ENCODE measurements around the gene PUDP.
"Not testable (repeated sequence)": the region's sequence is repeated elsewhere in the genome, so short reads cannot be mapped to it uniquely, and the experiment has no call there.

Gene PUDP

GRCh38 chrX:7147978-7148854 lies at the start of gene PUDP:
Gene PUDP, minus strand, starts transcription at chrX:7148153. Its CDS starts 40 bp downstream, at chrX:7148113.
- Histone ChIP-seq H3K27me3 (ENCODE audit: control insufficient read depth, insufficient read depth, low read length) (no peaks in the 10 kb centered on the region), H3K4me1 (ENCODE audit: control insufficient read depth, insufficient read depth, low read length) (no peaks in the 10 kb centered on the region), H3K27ac (ENCODE audit: low read length) (no peak within 1 kb of the TSS), H3K36me3 (ENCODE audit: control insufficient read depth, insufficient read depth, low read length) (no peaks in the 10 kb centered on the region), H3K4me3 (ENCODE audit: low read length) (peak within 1 kb of the TSS; percentile 100), H3K9me3 (ENCODE audit: control insufficient read depth, insufficient read depth, low read length) (no peaks in the 10 kb centered on the region)
- no CpG with 5 or more reads among the region's 76 CpGs for WGBS (ENCODE audit: insufficient coverage, insufficient read length)
- peak; percentile 25 for DNase-seq (ENCODE audit: low read depth, low spot score)

GRCh38 chrX:7194606-7195005 lies 46.7 kb upstream of the PUDP start:
- H3K4me3 ChIP-seq (ENCODE audit: low read length), result no peak overlapping the region
- H3K9me3 ChIP-seq (ENCODE audit: control insufficient read depth, insufficient read depth, low read length), result no peaks in the 10 kb centered on the region
- no peaks in the 10 kb centered on the region for H3K36me3 ChIP-seq (ENCODE audit: control insufficient read depth, insufficient read depth, low read length)
- H3K27ac ChIP-seq (ENCODE audit: low read length), result no peak overlapping the region
- H3K4me1 ChIP-seq (ENCODE audit: control insufficient read depth, insufficient read depth, low read length), result no peaks in the 10 kb centered on the region; the same call in 1 of the 2 replicates
- no peak for DNase-seq (ENCODE audit: low read depth, low spot score)
- H3K27me3 ChIP-seq (ENCODE audit: control insufficient read depth, insufficient read depth, low read length), result no peaks in the 10 kb centered on the region
- WGBS (ENCODE audit: insufficient coverage, insufficient read length), result no CpG with 5 or more reads among the region's 11 CpGs

- Histone ChIP-seq H3K27ac (ENCODE audit: low read length) (no peak overlapping the region), H3K9me3 (ENCODE audit: control insufficient read depth, insufficient read depth, low read length) (no peaks in the 10 kb centered on the region), H3K4me3 (ENCODE audit: low read length) (no peak overlapping the region), H3K36me3 (ENCODE audit: control insufficient read depth, insufficient read depth, low read length) (no peaks in the 10 kb centered on the region), H3K4me1 (ENCODE audit: control insufficient read depth, insufficient read depth, low read length) (no peaks in the 10 kb centered on the region; the same call in 1 of the 2 replicates), H3K27me3 (ENCODE audit: control insufficient read depth, insufficient read depth, low read length) (no peaks in the 10 kb centered on the region)
- DNase-seq (ENCODE audit: low read depth, low spot score), result no peak
- no CpG with 5 or more reads among the region's 7 CpGs for WGBS (ENCODE audit: insufficient coverage, insufficient read length)
Measured at GRCh38 chrX:7192871-7193270, 44.9 kb upstream of the PUDP start.

- Histone ChIP-seq H3K27ac (ENCODE audit: low read length) (no peak overlapping the region), H3K27me3 (ENCODE audit: control insufficient read depth, insufficient read depth, low read length) (no peaks in the 10 kb centered on the region), H3K36me3 (ENCODE audit: control insufficient read depth, insufficient read depth, low read length) (no peaks in the 10 kb centered on the region), H3K4me1 (ENCODE audit: control insufficient read depth, insufficient read depth, low read length) (no peaks in the 10 kb centered on the region; the same call in 1 of the 2 replicates), H3K9me3 (ENCODE audit: control insufficient read depth, insufficient read depth, low read length) (no peaks in the 10 kb centered on the region), H3K4me3 (ENCODE audit: low read length) (no peak overlapping the region)
- WGBS (ENCODE audit: insufficient coverage, insufficient read length), result no CpG with 5 or more reads among the region's 2 CpGs
- peak; percentile 5 for DNase-seq (ENCODE audit: low read depth, low spot score)
Measured at GRCh38 chrX:7191681-7192110, 43.7 kb upstream of the PUDP start.

GRCh38 chrX:7190157-7190556 lies 42.2 kb upstream of the PUDP start:
- WGBS (ENCODE audit: insufficient coverage, insufficient read length), result no CpG with 5 or more reads among the region's 2 CpGs
- no peaks in the 10 kb centered on the region for H3K36me3 ChIP-seq (ENCODE audit: control insufficient read depth, insufficient read depth, low read length)
- no peak for DNase-seq (ENCODE audit: low read depth, low spot score)
- no peaks in the 10 kb centered on the region for H3K9me3 ChIP-seq (ENCODE audit: control insufficient read depth, insufficient read depth, low read length)
- H3K27me3 ChIP-seq (ENCODE audit: control insufficient read depth, insufficient read depth, low read length), result no peaks in the 10 kb centered on the region
- H3K4me1 ChIP-seq (ENCODE audit: control insufficient read depth, insufficient read depth, low read length), result no peaks in the 10 kb centered on the region; the same call in 1 of the 2 replicates
- no peak overlapping the region for H3K4me3 ChIP-seq (ENCODE audit: low read length)
- H3K27ac ChIP-seq (ENCODE audit: low read length), result no peak overlapping the region

- Histone ChIP-seq H3K9me3 (ENCODE audit: control insufficient read depth, insufficient read depth, low read length) (no peaks in the 10 kb centered on the region), H3K36me3 (ENCODE audit: control insufficient read depth, insufficient read depth, low read length) (no peaks in the 10 kb centered on the region), H3K27ac (ENCODE audit: low read length) (no peak overlapping the region), H3K27me3 (ENCODE audit: control insufficient read depth, insufficient read depth, low read length) (no peaks in the 10 kb centered on the region), H3K4me1 (ENCODE audit: control insufficient read depth, insufficient read depth, low read length) (no peaks in the 10 kb centered on the region; the same call in 1 of the 2 replicates), H3K4me3 (ENCODE audit: low read length) (no peak overlapping the region)
- no peak for DNase-seq (ENCODE audit: low read depth, low spot score)
- WGBS (ENCODE audit: insufficient coverage, insufficient read length), result no CpG with 5 or more reads among the region's 2 CpGs
Measured at GRCh38 chrX:7188672-7189071, 40.7 kb upstream of the PUDP start.

- Histone ChIP-seq H3K36me3 (ENCODE audit: control insufficient read depth, insufficient read depth, low read length) (no peaks in the 10 kb centered on the region), H3K27ac (ENCODE audit: low read length) (no peak overlapping the region), H3K27me3 (ENCODE audit: control insufficient read depth, insufficient read depth, low read length) (no peaks in the 10 kb centered on the region), H3K9me3 (ENCODE audit: control insufficient read depth, insufficient read depth, low read length) (no peaks in the 10 kb centered on the region), H3K4me3 (ENCODE audit: low read length) (no peak overlapping the region), H3K4me1 (ENCODE audit: control insufficient read depth, insufficient read depth, low read length) (no peaks in the 10 kb centered on the region)
- no CpG with 5 or more reads among the region's 3 CpGs for WGBS (ENCODE audit: insufficient coverage, insufficient read length)
- DNase-seq (ENCODE audit: low read depth, low spot score), result no peak
Measured at GRCh38 chrX:7184816-7185215, 36.9 kb upstream of the PUDP start.

- Histone ChIP-seq H3K36me3 (ENCODE audit: control insufficient read depth, insufficient read depth, low read length) (no peaks in the 10 kb centered on the region), H3K27ac (ENCODE audit: low read length) (no peak overlapping the region), H3K27me3 (ENCODE audit: control insufficient read depth, insufficient read depth, low read length) (no peaks in the 10 kb centered on the region), H3K4me3 (ENCODE audit: low read length) (no peak overlapping the region), H3K9me3 (ENCODE audit: control insufficient read depth, insufficient read depth, low read length) (no peaks in the 10 kb centered on the region), H3K4me1 (ENCODE audit: control insufficient read depth, insufficient read depth, low read length) (no peaks in the 10 kb centered on the region)
- no peak for DNase-seq (ENCODE audit: low read depth, low spot score)
- no CpG with 5 or more reads among the region's 2 CpGs for WGBS (ENCODE audit: insufficient coverage, insufficient read length)
Measured at GRCh38 chrX:7179446-7179845, 31.5 kb upstream of the PUDP start.

- WGBS (ENCODE audit: insufficient coverage, insufficient read length), result no CpG with 5 or more reads among the region's 2 CpGs
- DNase-seq (ENCODE audit: low read depth, low spot score); H3K4me1 ChIP-seq (ENCODE audit: control insufficient read depth, insufficient read depth, low read length); H3K27ac ChIP-seq (ENCODE audit: low read length); H3K4me3 ChIP-seq (ENCODE audit: low read length); H3K36me3 ChIP-seq (ENCODE audit: control insufficient read depth, insufficient read depth, low read length); H3K27me3 ChIP-seq (ENCODE audit: control insufficient read depth, insufficient read depth, low read length); H3K9me3 ChIP-seq (ENCODE audit: control insufficient read depth, insufficient read depth, low read length): not testable (repeated sequence)
Measured at GRCh38 chrX:7178859-7179258, 30.9 kb upstream of the PUDP start.

- H3K36me3 ChIP-seq (ENCODE audit: control insufficient read depth, insufficient read depth, low read length), result no peaks in the 10 kb centered on the region
- H3K9me3 ChIP-seq (ENCODE audit: control insufficient read depth, insufficient read depth, low read length), result no peaks in the 10 kb centered on the region
- H3K27ac ChIP-seq (ENCODE audit: low read length), result no peak overlapping the region
- no peaks in the 10 kb centered on the region for H3K4me1 ChIP-seq (ENCODE audit: control insufficient read depth, insufficient read depth, low read length)
- H3K4me3 ChIP-seq (ENCODE audit: low read length), result no peak overlapping the region
- WGBS (ENCODE audit: insufficient coverage, insufficient read length), result no CpG with 5 or more reads among the region's 3 CpGs
- DNase-seq (ENCODE audit: low read depth, low spot score), result no peak
- H3K27me3 ChIP-seq (ENCODE audit: control insufficient read depth, insufficient read depth, low read length), result no peaks in the 10 kb centered on the region
Measured at GRCh38 chrX:7170898-7171297, 22.9 kb upstream of the PUDP start.

- Histone ChIP-seq H3K27ac (ENCODE audit: low read length) (no peak overlapping the region), H3K36me3 (ENCODE audit: control insufficient read depth, insufficient read depth, low read length) (no peaks in the 10 kb centered on the region), H3K4me3 (ENCODE audit: low read length) (no peak overlapping the region), H3K9me3 (ENCODE audit: control insufficient read depth, insufficient read depth, low read length) (no peaks in the 10 kb centered on the region), H3K27me3 (ENCODE audit: control insufficient read depth, insufficient read depth, low read length) (no peaks in the 10 kb centered on the region), H3K4me1 (ENCODE audit: control insufficient read depth, insufficient read depth, low read length) (no peaks in the 10 kb centered on the region)
- WGBS (ENCODE audit: insufficient coverage, insufficient read length), result no CpG with 5 or more reads among the region's 3 CpGs
- no peak for DNase-seq (ENCODE audit: low read depth, low spot score)
Measured at GRCh38 chrX:7169627-7170026, 21.7 kb upstream of the PUDP start.

Data from iPS DF 6.9 (cell line).